ENCODE results near the gene KLHDC8A.

Gene KLHDC8A

DNA sequence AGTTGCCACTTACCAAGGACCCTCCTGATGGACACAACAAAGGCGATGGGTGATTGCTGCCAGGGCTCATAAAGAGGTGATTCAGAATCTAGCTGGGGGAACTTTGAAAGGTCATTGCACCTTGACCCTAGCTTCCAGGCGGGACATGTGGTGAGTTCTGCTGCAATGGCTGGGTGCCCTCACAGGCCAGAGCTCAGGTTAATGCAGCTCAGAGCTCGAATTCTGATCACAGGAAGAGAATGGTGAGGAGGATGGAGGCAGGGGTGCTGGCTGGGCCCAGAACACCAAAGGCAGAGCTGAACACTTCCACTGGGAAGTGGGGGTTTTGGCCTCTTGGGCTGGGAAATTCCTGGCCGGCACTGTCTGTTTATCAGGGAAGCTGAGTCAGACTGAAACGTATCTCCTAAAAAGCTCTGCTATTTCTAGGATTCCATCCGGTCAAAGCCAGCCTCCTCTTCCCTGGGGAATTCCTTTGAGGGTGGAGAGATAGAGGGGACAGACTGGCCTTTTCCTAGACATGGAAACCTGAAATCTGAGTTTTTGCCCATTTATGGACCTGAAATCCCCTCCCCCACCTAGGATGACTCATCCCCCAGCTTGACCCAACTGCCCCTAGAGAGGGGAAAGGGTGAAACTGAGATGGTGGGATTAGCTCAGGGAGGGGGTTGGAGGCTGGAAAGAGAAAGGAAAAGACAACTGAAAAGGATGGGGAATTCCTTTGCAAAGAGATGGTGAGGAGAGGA lies 62.4 kb downstream of the KLHDC8A start:
- DNase-seq, result no peak

DNA sequence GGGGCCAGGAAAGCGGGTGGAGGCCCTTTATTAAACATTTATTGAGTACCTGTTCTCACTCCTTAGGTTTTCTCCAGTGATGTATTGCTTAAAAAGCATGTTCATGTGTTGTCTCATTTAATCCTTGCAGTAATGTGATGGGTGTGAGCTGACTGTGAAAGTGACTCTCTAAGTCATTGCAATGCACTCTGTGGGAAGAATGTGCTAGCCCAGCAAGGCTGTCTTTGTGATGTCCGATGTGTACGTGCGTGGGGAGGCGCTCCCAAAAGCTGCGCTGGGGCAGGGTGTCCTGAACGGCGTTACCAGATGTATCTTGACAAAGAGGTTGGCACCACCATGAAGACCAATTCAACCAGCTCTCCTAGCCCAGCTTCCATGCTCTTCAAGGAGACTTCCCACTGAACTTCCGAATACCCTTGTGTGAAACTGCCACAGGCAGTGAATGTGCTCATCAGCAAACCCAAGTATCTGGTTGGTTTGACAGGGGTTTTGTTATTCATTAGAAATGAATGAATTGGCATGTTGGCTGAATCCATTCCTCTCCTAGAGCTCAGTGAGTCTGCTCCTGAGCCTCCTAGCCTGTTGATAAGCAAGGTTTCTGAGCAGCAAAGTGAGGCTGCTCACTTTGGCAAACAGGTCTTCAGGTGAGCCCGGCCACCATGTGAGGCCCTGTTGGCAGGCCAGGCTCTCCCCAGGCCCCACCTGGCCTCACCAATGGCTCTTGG lies 63.2 kb downstream of the KLHDC8A start:
- DNase-seq, result no peak

DNA sequence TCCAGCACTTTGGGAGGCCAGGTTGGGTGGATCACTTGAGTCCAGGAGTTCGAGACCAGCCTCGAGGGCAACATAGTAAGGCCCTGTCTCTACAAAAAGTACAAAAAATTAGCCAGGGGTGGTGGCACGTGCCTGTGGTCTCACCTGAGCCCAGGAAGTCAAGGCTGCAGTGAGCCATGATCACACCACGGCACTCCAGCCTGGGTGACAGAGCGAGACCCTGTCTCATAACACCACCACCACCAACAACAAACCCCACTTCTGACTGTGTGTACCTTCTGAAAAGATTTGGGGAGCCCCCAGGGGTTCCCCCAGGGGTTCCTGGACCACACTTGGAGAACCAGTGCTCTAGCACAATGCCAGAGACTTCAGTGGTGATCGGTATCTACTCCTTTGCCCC lies 65.1 kb downstream of the KLHDC8A start:
- no peak for DNase-seq

DNA sequence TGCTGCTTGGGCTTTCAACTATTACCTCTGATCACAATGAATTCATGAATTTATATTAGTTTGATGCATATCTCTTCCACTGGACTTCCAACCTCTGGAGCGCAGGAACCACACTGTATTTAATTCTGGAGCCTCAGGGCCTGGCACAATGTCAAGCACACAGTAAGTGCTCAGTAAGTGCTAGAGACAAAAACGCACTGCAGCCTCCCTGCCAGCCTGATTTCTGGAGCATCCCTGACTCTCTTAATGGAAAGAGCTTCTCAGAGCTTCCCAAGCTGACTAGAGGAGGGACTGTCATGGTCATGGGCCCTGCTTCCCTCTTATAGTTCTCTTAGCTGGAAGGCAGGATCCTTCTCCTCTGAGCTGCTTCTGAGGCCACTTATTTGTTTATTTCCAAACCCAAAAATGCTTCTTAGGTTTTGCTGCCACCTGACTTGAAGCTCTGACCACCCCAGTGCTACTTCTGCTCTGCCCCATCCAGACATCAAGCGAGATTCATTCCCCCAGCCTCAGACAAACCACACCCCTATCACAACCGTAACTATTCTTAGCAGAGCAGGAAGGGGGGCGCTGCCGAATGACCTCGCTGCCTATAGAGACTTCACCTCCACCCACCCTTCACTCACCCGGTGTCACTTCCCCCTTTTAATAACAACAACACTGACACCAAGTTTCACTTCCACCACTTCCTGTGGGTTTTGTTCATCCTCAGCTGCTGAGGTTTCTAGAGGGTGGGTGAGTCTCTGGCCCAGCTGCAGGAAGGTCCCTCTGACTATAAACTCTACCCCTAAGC lies 68.8 kb downstream of the KLHDC8A start:
- DNase-seq, result no peak

DNA sequence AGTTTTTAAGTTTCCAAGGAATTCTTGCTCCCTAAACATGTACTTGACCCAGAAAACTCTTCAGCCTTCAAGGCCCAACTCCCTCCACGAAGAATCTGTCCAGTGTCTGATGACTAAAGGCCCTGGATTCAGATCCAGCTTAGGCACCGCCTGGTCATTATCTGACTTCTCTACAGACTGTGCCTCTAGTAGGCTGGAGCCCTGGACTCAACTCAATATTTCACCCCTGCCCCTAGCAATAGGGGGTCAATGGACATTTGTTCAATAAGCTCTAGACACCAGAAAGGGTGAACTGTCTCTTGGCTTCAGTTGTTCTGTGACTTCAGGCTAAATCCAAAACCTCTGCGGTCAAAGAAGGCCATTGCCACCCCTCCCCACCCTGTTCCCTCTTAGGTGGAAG lies 69.6 kb downstream of the KLHDC8A start:
- DNase-seq, result no peak

DNA sequence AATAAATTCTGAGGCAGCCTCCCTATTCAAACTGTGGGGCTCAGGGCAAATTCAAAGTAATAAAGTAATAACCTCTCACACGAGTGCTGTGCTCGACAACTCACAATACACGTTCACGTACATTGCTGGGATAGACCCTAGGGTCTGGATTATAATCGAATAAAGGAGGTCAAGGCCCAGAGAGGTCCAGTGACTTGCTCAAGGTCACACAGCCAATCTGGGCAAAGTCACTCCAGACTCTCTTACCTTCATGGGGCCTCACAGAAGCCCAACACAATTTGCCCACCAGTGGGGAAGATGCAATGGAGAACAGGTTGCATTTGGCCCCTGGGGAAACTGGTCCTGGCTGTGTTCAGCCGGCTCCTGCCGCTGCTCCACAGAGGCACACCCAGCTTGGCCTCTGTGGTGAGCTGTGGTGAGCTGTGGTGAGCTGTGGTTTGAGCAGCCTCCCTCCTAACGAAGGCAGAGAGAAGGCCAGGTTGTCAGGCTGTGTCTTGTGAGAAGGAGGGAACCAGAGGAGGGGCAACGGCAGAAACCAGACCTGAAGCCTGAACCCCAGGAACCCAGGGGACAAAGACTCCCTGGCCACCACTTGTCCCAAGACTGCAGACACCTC lies 70.3 kb downstream of the KLHDC8A start:
- no peak for DNase-seq

All from DMS 273 treated with DMSO at 0.1 percent for 48 hours (cell line).